ENCODE results near the gene MOB2.

Gene MOB2

GRCh38 chr11:1469911-1470680 is 16.5 kb downstream of the MOB2 start:
- no peak for DNase-seq

- DNase-seq, result no peak
Measured at GRCh38 chr11:1469287-1469910, 17.2 kb downstream of the MOB2 start.

GRCh38 chr11:1468473-1469066 is 18.0 kb downstream of the MOB2 start:
- DNase-seq, result no peak

GRCh38 chr11:1468002-1468401 is 18.6 kb downstream of the MOB2 start:
- no peak for DNase-seq

GRCh38 chr11:1467270-1467669 is 19.3 kb downstream of the MOB2 start:
- no peak for DNase-seq

GRCh38 chr11:1466784-1467183 is 19.8 kb downstream of the MOB2 start:
- DNase-seq, result no peak

GRCh38 chr11:1463056-1463455 is 23.5 kb downstream of the MOB2 start:
- no peak for DNase-seq

- no peak for DNase-seq
Measured at GRCh38 chr11:1462698-1462975, 23.9 kb downstream of the MOB2 start.

GRCh38 chr11:1461826-1462697 is 24.5 kb downstream of the MOB2 start:
- DNase-seq, result no peak

GRCh38 chr11:1460986-1461825 is 25.4 kb downstream of the MOB2 start:
- no peak for DNase-seq

- no peak for DNase-seq
Measured at GRCh38 chr11:1460396-1460985, 26.1 kb downstream of the MOB2 start.

- no peak for DNase-seq
Measured at GRCh38 chr11:1459764-1460395, 26.7 kb downstream of the MOB2 start.

GRCh38 chr11:1459219-1459575 is 27.4 kb downstream of the MOB2 start:
- DNase-seq, result no peak

- peak in 1 of 2 experiments; percentile 47 for DNase-seq
Measured at GRCh38 chr11:1458340-1459218, 28.0 kb downstream of the MOB2 start.

- no peak for DNase-seq
Measured at GRCh38 chr11:1457856-1458255, 28.7 kb downstream of the MOB2 start.

GRCh38 chr11:1457326-1457680 is 29.3 kb downstream of the MOB2 start:
- no peak for DNase-seq

- DNase-seq, result no peak
Measured at GRCh38 chr11:1456596-1457325, 29.8 kb downstream of the MOB2 start.

- no peak for DNase-seq
Measured at GRCh38 chr11:1456176-1456575, 30.4 kb downstream of the MOB2 start.

- DNase-seq, result no peak
Measured at GRCh38 chr11:1455763-1456060, 30.9 kb downstream of the MOB2 start.

GRCh38 chr11:1455032-1455762 is 31.4 kb downstream of the MOB2 start:
- no peak for DNase-seq

Measured in SW 1271 (cell line).